Keratinocyte (primary cell): ENCODE data around the gene SH2D1B. TPM values are rescaled to one million over a fixed set of nuclear protein-coding genes. Genes with fewer than 3 reads are reported as not detected.

Experiments used
- DNase-seq: peaks from one replicate; pipeline ENCODE4 v3.0.0-alpha.2; 2011; ENCODE audit warnings: low read depth, missing footprints, low spot score
- FAIRE-seq: peaks from 2 replicates; lab custom pipeline; 2011; peaks lifted over from hg19 to GRCh38; lab: Jason Lieb, UNC
- H2AFZ ChIP-seq: 2 replicates; pipeline ENCODE4 v1.6.0; 2012; ENCODE audit warnings: low read length, control low read depth, inconsistent platforms; ENCODE audit not compliant: control insufficient read depth
- H3K27ac ChIP-seq: 2 replicates; pipeline ENCODE4 v1.5.1; 2011; ENCODE audit warnings: low read length; ENCODE audit not compliant: control insufficient read depth, insufficient read depth
- H3K27me3 ChIP-seq: 3 replicates; pipeline ENCODE4 v1.6.0; 2011; ENCODE audit warnings: low read length; ENCODE audit not compliant: control insufficient read depth, insufficient read depth; ENCODE audit errors: extremely low read depth
- H3K36me3 ChIP-seq, 2 experiments: 2 replicates in 1 of 2; 3 replicates in 1 of 2; pipeline ENCODE4 v1.5.1; 2011; ENCODE audit warnings: low read length in 2 of 2, mild to moderate bottlenecking in 1 of 2; ENCODE audit not compliant: control insufficient read depth in 2 of 2, insufficient read depth in 2 of 2; ENCODE audit errors: extremely low read depth in 1 of 2
- H3K4me1 ChIP-seq: 3 replicates; pipeline ENCODE4 v1.5.1; 2011; ENCODE audit warnings: low read length; ENCODE audit not compliant: control insufficient read depth, insufficient read depth; ENCODE audit errors: extremely low read depth
- H3K4me2 ChIP-seq: 3 replicates; pipeline ENCODE4 v1.6.0; 2011; ENCODE audit warnings: low read depth, low read length; ENCODE audit not compliant: control insufficient read depth, insufficient read depth; ENCODE audit errors: extremely low read depth
- H3K4me3 ChIP-seq, 3 experiments: fragments of 200-600 bp in 1 of 3; sonication (generic) in 1 of 3; 2 replicates in 2 of 3; 3 replicates in 1 of 3; pipeline ENCODE4 v1.5.1; 2011 to 2016; ENCODE audit warnings: low read length in 3 of 3, mild to moderate bottlenecking in 3 of 3, control low read depth in 2 of 3, inconsistent platforms in 1 of 3, low read depth in 1 of 3, mixed read lengths in 1 of 3, mixed run types in 1 of 3, moderate library complexity in 1 of 3; ENCODE audit not compliant: control insufficient read depth in 2 of 3, insufficient read depth in 2 of 3; ENCODE audit errors: extremely low read depth in 1 of 3
- H3K79me2 ChIP-seq: 2 replicates; pipeline ENCODE4 v1.6.0; 2012; ENCODE audit warnings: low read length; ENCODE audit not compliant: control insufficient read depth, insufficient read depth
- H3K9ac ChIP-seq: 3 replicates; pipeline ENCODE4 v1.6.0; 2011; ENCODE audit warnings: low read length; ENCODE audit not compliant: control insufficient read depth, insufficient read depth; ENCODE audit errors: extremely low read depth
- H3K9me1 ChIP-seq: 3 replicates; pipeline ENCODE4 v1.6.0; 2011; ENCODE audit warnings: low read length; ENCODE audit not compliant: control insufficient read depth, insufficient read depth; ENCODE audit errors: extremely low read depth
- H3K9me3 ChIP-seq: 2 replicates; pipeline ENCODE4 v1.5.1; 2012; ENCODE audit warnings: low read depth, low read length; ENCODE audit not compliant: control insufficient read depth
- H4K20me1 ChIP-seq: 3 replicates; pipeline ENCODE4 v1.6.0; 2011; ENCODE audit warnings: low read length; ENCODE audit not compliant: control insufficient read depth, insufficient read depth; ENCODE audit errors: extremely low read depth
- CTCF ChIP-seq, 3 experiments: IDR thresholded peaks in 1 of 3; conservative IDR thresholded peaks in 1 of 3; optimal IDR thresholded peaks in 1 of 3; 2 replicates in 2 of 3; 3 replicates in 1 of 3; pipeline versions ENCODE3 to v1.5.1; 2011; ENCODE audit warnings: low read length in 3 of 3, mild to moderate bottlenecking in 3 of 3, moderate library complexity in 2 of 3, control low read depth in 1 of 3, inconsistent platforms in 1 of 3; ENCODE audit not compliant: insufficient read depth in 2 of 3; ENCODE audit errors: extremely low read depth in 1 of 3
- EZH2 ChIP-seq: IDR thresholded peaks from one replicate; pipeline ENCODE4 v1.6.1; 2012; ENCODE audit warnings: inconsistent platforms, mild to moderate bottlenecking, low read length, moderate library complexity
- dilution Hi-C: fragments of 300-500 bp; cut with MboI; formaldehyde crosslinking; loops from one replicate; pipeline ENCODE4 v1.7.0; 2020; ENCODE audit warnings: low sequenced_read_pairs; ENCODE audit not compliant: extremely low pct_ligation_motif_present
- polyA plus RNA-seq, 5 experiments: library from polyadenylated mRNA; depleted of rRNA in 3 of 5; stranded (reverse) in 3 of 5; stranded (forward) in 1 of 5; unstranded in 1 of 5; fragments of >200 nt; gene quantifications; 1 replicate in 1 of 5; 2 replicates in 3 of 5; 3 replicates in 1 of 5; pipeline versions ENCODE4 v1.2.1 to v1.2.3, GENCODE V29; 2011 to 2012; ENCODE audit warnings: missing spikeins in 2 of 5, low read depth in 1 of 5, low replicate concordance in 1 of 5

Gene SH2D1B
- polyA plus RNA-seq, 1 donor (not counting 4 experiments of a cell fraction or from before 2014, with no cell fraction given): not detected

DNA sequence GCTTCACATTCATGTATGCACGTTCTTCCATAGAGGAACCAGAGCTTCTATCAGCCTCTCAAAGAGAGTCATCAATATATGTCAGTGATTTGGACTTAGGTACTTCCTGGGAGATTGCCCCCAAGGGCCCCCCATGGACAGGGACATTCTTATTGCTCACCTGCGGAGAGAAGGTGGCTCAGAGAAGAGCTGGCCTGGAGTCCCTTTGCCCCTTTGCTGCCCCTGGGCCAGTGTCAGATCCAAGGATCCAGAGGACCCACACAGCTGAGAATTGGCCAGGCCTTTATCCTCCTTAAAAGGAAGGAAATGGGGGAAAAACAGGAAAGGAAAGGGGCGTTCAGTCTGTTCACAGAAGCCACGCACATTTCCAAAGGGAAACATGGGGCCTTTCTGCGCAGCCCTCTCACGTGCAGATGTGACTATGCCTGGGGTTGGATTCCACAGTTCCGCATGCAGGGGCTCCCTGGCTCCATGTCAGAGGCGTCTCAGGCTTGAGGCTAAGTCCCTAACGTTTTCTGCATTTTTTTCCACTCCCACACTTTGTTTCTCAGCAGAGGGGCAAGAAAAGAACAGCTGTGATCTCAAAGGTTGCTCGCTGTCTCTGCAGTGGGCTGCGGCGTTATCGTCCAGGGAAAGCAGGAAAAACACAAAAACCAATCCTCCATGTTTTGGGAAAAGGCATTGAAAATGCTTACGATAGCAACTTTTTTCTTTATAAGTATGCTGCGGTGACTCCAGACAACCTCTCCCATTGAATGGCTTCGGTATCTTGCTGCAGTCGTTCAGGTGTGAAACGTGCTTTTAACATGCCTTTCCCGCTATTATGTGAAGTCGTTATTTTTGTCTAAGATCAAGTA lies 24.5 kb downstream of the SH2D1B start:
- Histone ChIP-seq H3K9me1 (no peaks in the 10 kb centered on the region), H3K9me3 (no peaks in the 10 kb centered on the region), H3K4me3 (no peak overlapping the region), H3K4me1 (peaks cover 14% of the 10 kb centered on the region), H3K4me2 (no peak overlapping the region), H3K27ac (no peak overlapping the region), H2AFZ (no peak overlapping the region), H3K9ac (no peak overlapping the region), H3K79me2 (no peaks in the 10 kb centered on the region), H4K20me1 (no peaks in the 10 kb centered on the region), H3K27me3 (no peaks in the 10 kb centered on the region), H3K36me3 (no peaks in the 10 kb centered on the region)
- FAIRE-seq (no peak), DNase-seq (no peak)
- TF ChIP-seq CTCF (optimal IDR thresholded peaks at IDR 0.05 in 1 of 3, IDR thresholded peaks at IDR 0.05 in 1 of 3, conservative IDR thresholded peaks at IDR 0.05 in 1 of 3; ENCODE audit: extremely low read depth in 1 of 3, insufficient read depth in 2 of 3, low read length in 3 of 3): no peak
- TF ChIP-seq EZH2: no peak
- dilution Hi-C loops: no loop called here

DNA sequence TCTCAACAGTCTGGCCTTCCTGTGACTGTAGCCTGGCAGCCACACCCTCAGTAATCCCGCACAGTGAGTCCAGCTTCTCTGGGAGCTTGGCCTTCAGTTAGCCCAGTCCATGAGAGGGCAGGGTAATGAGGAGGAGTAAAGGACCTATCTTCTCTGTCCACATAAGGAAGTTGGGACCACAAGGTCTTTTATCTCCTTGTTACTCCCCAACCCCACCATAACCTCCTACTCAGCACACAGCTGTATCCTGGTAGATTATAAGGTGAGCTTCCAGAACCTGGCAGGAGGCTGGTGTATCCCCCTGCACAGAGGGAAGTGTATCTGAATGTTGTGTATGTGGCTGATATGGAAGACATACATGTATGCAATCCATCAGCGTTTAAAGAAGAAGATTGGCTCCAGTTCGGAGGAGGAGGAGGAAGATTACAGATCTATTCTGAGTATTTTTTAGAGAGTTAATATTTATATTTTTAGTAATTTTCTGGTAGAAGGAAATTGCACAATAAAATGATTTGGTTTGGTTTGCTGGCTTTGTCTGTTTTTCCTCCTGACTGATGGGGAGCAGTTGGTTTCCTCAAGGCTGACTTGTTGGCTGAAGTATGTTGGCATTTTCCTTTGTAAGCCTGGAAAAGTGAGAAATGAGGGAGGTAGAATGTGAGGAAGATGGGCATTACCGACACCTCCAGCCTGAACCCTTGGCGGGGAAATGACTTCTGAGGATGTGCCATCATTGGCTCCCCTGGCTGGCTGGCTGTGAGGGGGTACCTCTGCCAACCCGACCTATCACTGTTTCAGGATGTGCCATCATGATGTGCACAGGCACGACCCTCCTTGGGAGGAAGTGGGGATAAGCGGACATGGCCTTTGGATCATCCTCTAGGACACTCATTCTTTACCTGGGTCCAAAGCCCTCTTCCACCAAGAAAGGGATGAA lies 25.4 kb downstream of the SH2D1B start:
- dilution Hi-C loops: no loop called here

More for the DNA sequence above, 25.4 kb downstream of the SH2D1B start:
- no peak for TF ChIP-seq CTCF (optimal IDR thresholded peaks at IDR 0.05 in 1 of 3, IDR thresholded peaks at IDR 0.05 in 1 of 3, conservative IDR thresholded peaks at IDR 0.05 in 1 of 3; ENCODE audit: extremely low read depth in 1 of 3, insufficient read depth in 2 of 3, low read length in 3 of 3)
- no peak for TF ChIP-seq EZH2
- Histone ChIP-seq H3K9me3 (no peaks in the 10 kb centered on the region), H3K79me2 (no peaks in the 10 kb centered on the region), H3K4me1 (peaks cover 23% of the 10 kb centered on the region), H3K27me3 (no peaks in the 10 kb centered on the region), H3K4me2 (no peak overlapping the region), H3K27ac (no peak overlapping the region), H4K20me1 (no peaks in the 10 kb centered on the region), H2AFZ (no peak overlapping the region), H3K9ac (no peak overlapping the region), H3K9me1 (no peaks in the 10 kb centered on the region), H3K4me3 (no peak overlapping the region), H3K36me3 (no peaks in the 10 kb centered on the region)
- DNase-seq (no peak), FAIRE-seq (no peak)
